WTC11 (cell line): ENCODE measurements around the gene TRAPPC8. TPM values are rescaled to one million over a fixed set of nuclear protein-coding genes. Genes with fewer than 3 reads are reported as not detected.

Source experiments
- ATAC-seq: fragments of 200-7000 bp; cut with Tn5 transposase; 2 replicates; pipeline ENCODE4 v1.10.0; 2021; ENCODE audit warnings: mild to moderate bottlenecking, moderate library complexity
- CTCF ChIA-PET: fragments of 300-600 bp; sonication (Branson Sonifier 250); formaldehyde crosslinking; loops from one replicate; lab custom pipeline; 2021; ENCODE audit warnings: antibody characterized with exemption; lab: Charles Lee
- POLR2A ChIA-PET: fragments of 350-600 bp; sonication (Branson Sonifier 250); formaldehyde crosslinking; loops from one replicate; lab custom pipeline; 2021; ENCODE audit warnings: antibody characterized with exemption; lab: Charles Lee
- DNase-seq: peaks from one replicate; pipeline ENCODE4 v3.0.0; 2021; ENCODE audit warnings: low spot score
- H3K27ac Mint-ChIP-seq: 2 replicates; pipeline ENCODE4 v1.8.0; 2021; ENCODE audit warnings: mixed read lengths
- H3K27me3 Mint-ChIP-seq: 2 replicates; pipeline ENCODE4 v1.8.0; 2021; ENCODE audit warnings: low read depth, mild to moderate bottlenecking, moderate library complexity, mixed read lengths
- H3K36me3 Mint-ChIP-seq: 2 replicates; pipeline ENCODE4 v1.8.0; 2021; ENCODE audit warnings: mixed read lengths
- H3K4me1 Mint-ChIP-seq: 2 replicates; pipeline ENCODE4 v1.8.0; 2022; ENCODE audit warnings: mixed read lengths
- H3K4me3 Mint-ChIP-seq: 2 replicates; pipeline ENCODE4 v1.8.0; 2021; ENCODE audit warnings: mild to moderate bottlenecking, moderate library complexity, mixed read lengths
- H3K9me3 Mint-ChIP-seq: 2 replicates; pipeline ENCODE4 v1.8.0; 2021; ENCODE audit warnings: mixed read lengths
- AFF4 ChIP-seq: sonication (generic); formaldehyde crosslinking; IDR thresholded peaks from 2 replicates; pipeline ENCODE4 v1.8.1; 2023; ENCODE audit warnings: mild to moderate bottlenecking, missing genetic modification reagents, borderline replicate concordance
- ATF2 ChIP-seq: sonication (generic); formaldehyde crosslinking; IDR thresholded peaks from 2 replicates; pipeline ENCODE4 v1.8.1; 2022; ENCODE audit warnings: low read depth, missing genetic modification reagents, borderline replicate concordance
- E2F1 ChIP-seq: sonication (generic); formaldehyde crosslinking; IDR thresholded peaks from 2 replicates; pipeline ENCODE4 v1.8.0; 2022; ENCODE audit warnings: mild to moderate bottlenecking, missing genetic modification reagents
- FOXJ3 ChIP-seq: sonication (generic); formaldehyde crosslinking; IDR thresholded peaks from 2 replicates; pipeline ENCODE4 v1.9.0; 2021; ENCODE audit warnings: missing genetic modification reagents, mild to moderate bottlenecking, borderline replicate concordance
- FOXK1 ChIP-seq: sonication (generic); formaldehyde crosslinking; IDR thresholded peaks from 2 replicates; pipeline ENCODE4 v1.8.0; 2022; ENCODE audit warnings: mild to moderate bottlenecking, moderate library complexity, missing genetic modification reagents
- HMGXB4 ChIP-seq: sonication (generic); formaldehyde crosslinking; IDR thresholded peaks from 2 replicates; pipeline ENCODE4 v1.8.1; 2023; ENCODE audit warnings: mild to moderate bottlenecking, moderate library complexity, missing genetic modification reagents
- NFATC4 ChIP-seq: fragments of 250-450 bp; sonication (Bioruptor Pico); IDR thresholded peaks from 2 replicates; pipeline ENCODE4 v1.9.0; 2021; ENCODE audit warnings: mild to moderate bottlenecking
- NFYB ChIP-seq: sonication (generic); formaldehyde crosslinking; conservative IDR thresholded peaks from 2 replicates; pipeline ENCODE4 v1.8.0; 2022; ENCODE audit warnings: low read depth, missing genetic modification reagents
- NR2C2 ChIP-seq: sonication (generic); formaldehyde crosslinking; IDR thresholded peaks from 2 replicates; pipeline ENCODE4 v1.8.0; 2022; ENCODE audit warnings: mild to moderate bottlenecking, missing genetic modification reagents
- NR3C1 ChIP-seq: sonication (generic); formaldehyde crosslinking; conservative IDR thresholded peaks from 2 replicates; pipeline ENCODE4 v1.8.1; 2023; ENCODE audit warnings: low read depth, mild to moderate bottlenecking, missing genetic modification reagents
- TCF7 ChIP-seq: sonication (generic); formaldehyde crosslinking; IDR thresholded peaks from 2 replicates; pipeline ENCODE4 v1.8.0; 2022; ENCODE audit warnings: mild to moderate bottlenecking, low read depth, missing genetic modification reagents, moderate library complexity
- TEAD4 ChIP-seq: sonication (generic); formaldehyde crosslinking; IDR thresholded peaks from 2 replicates; pipeline ENCODE4 v1.8.0; 2022; ENCODE audit warnings: mild to moderate bottlenecking, missing genetic modification reagents
- TP53 ChIP-seq: sonication (generic); formaldehyde crosslinking; IDR thresholded peaks from 2 replicates; pipeline ENCODE4 v1.8.1; 2023; ENCODE audit warnings: mild to moderate bottlenecking, missing genetic modification reagents
- USF2 ChIP-seq: sonication (generic); formaldehyde crosslinking; IDR thresholded peaks from 2 replicates; pipeline ENCODE4 v1.8.1; 2023; ENCODE audit warnings: mild to moderate bottlenecking, missing genetic modification reagents, moderate library complexity
- ZNF121 ChIP-seq: sonication (generic); formaldehyde crosslinking; IDR thresholded peaks from 2 replicates; pipeline ENCODE4 v1.8.0; 2023; ENCODE audit warnings: missing genetic modification reagents
- ZNF138 ChIP-seq: sonication (generic); formaldehyde crosslinking; conservative IDR thresholded peaks from 2 replicates; pipeline ENCODE4 v1.8.1; 2022; ENCODE audit warnings: mild to moderate bottlenecking, moderate library complexity, missing genetic modification reagents
- ZNF396 ChIP-seq: fragments of 250-450 bp; sonication (Bioruptor Pico); IDR thresholded peaks from 2 replicates; pipeline ENCODE4 v1.8.0; 2021; ENCODE audit warnings: mild to moderate bottlenecking, moderate library complexity, borderline replicate concordance
- ZNF423 ChIP-seq: fragments of 250-450 bp; sonication (Bioruptor Pico); IDR thresholded peaks from 2 replicates; pipeline ENCODE4 v2.1.2; 2022; ENCODE audit warnings: mild to moderate bottlenecking, moderate library complexity
- ZNF532 ChIP-seq: fragments of 250-450 bp; sonication (Bioruptor Pico); IDR thresholded peaks from 2 replicates; pipeline ENCODE4 v1.9.0; 2021; ENCODE audit warnings: mild to moderate bottlenecking, borderline replicate concordance
- total RNA-seq: library from RNA; stranded (reverse); gene quantifications from 3 replicates; pipeline ENCODE4 v1.2.3, GENCODE V29; 2021

Gene TRAPPC8
- total RNA-seq, 1 experiment from 2014 or later: 56.3 TPM

GRCh38 chr18:31798399-31798798 lies 144.5 kb downstream of the TRAPPC8 start:
- POLR2A ChIA-PET: no interaction called here
- no peak overlapping the region for H3K4me3 Mint-ChIP-seq
- peaks cover 13% of the 10 kb centered on the region for H3K9me3 Mint-ChIP-seq
- ATAC-seq (no peak), DNase-seq (no peak)
- peaks cover 11% of the 10 kb centered on the region for H3K36me3 Mint-ChIP-seq
- no peaks in the 10 kb centered on the region; the same call in 1 of the 2 replicates for H3K27me3 Mint-ChIP-seq
- TF ChIP-seq ZNF138 (CRISPR knock-in tag): no peak
- no peak for TF ChIP-seq FOXK1 (CRISPR knock-in tag)
- TF ChIP-seq NFATC4 (CRISPR knock-in tag): no peak
- no peak for TF ChIP-seq TP53
- TF ChIP-seq TEAD4 (CRISPR knock-in tag): no peak
- peaks cover 14% of the 10 kb centered on the region for H3K4me1 Mint-ChIP-seq
- CTCF ChIA-PET: no interaction called here
- no peak overlapping the region for H3K27ac Mint-ChIP-seq

- Mint-ChIP-seq H3K27ac (no peak overlapping the region), H3K4me3 (no peak overlapping the region), H3K9me3 (peaks cover 11% of the 10 kb centered on the region), H3K4me1 (peaks cover 16% of the 10 kb centered on the region), H3K27me3 (no peaks in the 10 kb centered on the region), H3K36me3 (peaks cover 11% of the 10 kb centered on the region)
- DNase-seq (no peak), ATAC-seq (no peak)
- TF ChIP-seq NR2C2 (CRISPR knock-in tag) (no peak), E2F1 (CRISPR knock-in tag) (no peak), FOXJ3 (CRISPR knock-in tag) (no peak), HMGXB4 (CRISPR knock-in tag) (no peak), ZNF121 (0 out of 2 replicates have a peak, but pooled peaks have one; percentile 44)
- POLR2A ChIA-PET: no interaction called here
- CTCF ChIA-PET: no interaction called here
These were observed 147.2 kb downstream of the TRAPPC8 start for GRCh38 chr18:31795747-31796146.

GRCh38 chr18:31793531-31793930 lies 149.4 kb downstream of the TRAPPC8 start:
- POLR2A ChIA-PET: no interaction called here
- DNase-seq (no peak), ATAC-seq (no peak)
- Mint-ChIP-seq H3K4me1 (peaks cover 25% of the 10 kb centered on the region), H3K27me3 (no peaks in the 10 kb centered on the region), H3K36me3 (peaks cover 11% of the 10 kb centered on the region), H3K27ac (no peak overlapping the region), H3K9me3 (peaks cover 18% of the 10 kb centered on the region), H3K4me3 (no peak overlapping the region)
- CTCF ChIA-PET: no interaction called here
- no peak for TF ChIP-seq ZNF423 (CRISPR knock-in tag)
- TF ChIP-seq ZNF532 (CRISPR knock-in tag): no peak
- no peak for TF ChIP-seq TCF7 (CRISPR knock-in tag)
- TF ChIP-seq NR3C1: no peak
- no peak for TF ChIP-seq AFF4 (CRISPR knock-in tag)
- TF ChIP-seq ATF2: no peak
- TF ChIP-seq USF2: no peak
- no peak for TF ChIP-seq ZNF396 (CRISPR knock-in tag)
- TF ChIP-seq NFYB (CRISPR knock-in tag): no peak
